ENCODE data around the gene HAUS8.

Gene HAUS8

GRCh38 chr19:17063428-17063827, 11.8 kb downstream of the HAUS8 start:
- Histone ChIP-seq H3K4me1 (ENCODE audit: control insufficient read depth, low read length) (peaks cover 28% of the 10 kb centered on the region), H3K27me3 (ENCODE audit: control insufficient read depth, low read length) (no peaks in the 10 kb centered on the region), H3K9me2 (replicated peaks; ENCODE audit: control insufficient read depth, low read length) (no peaks in the 10 kb centered on the region), H3K27ac (ENCODE audit: low read depth, low read length) (no peak overlapping the region), H3K36me3 (ENCODE audit: control insufficient read depth, low read length) (peaks cover 94% of the 10 kb centered on the region), H3K4me2 (ENCODE audit: low read length) (no peak overlapping the region), H4K20me1 (ENCODE audit: control insufficient read depth, insufficient read depth, low read depth, low read length) (peaks cover 20% of the 10 kb centered on the region), H3K4me3 (ENCODE audit: low read length) (no peak overlapping the region), H3F3A (ENCODE audit: control insufficient read depth, insufficient read depth) (peaks cover 5% of the 10 kb centered on the region), H3K9me3 (ENCODE audit: control insufficient read depth, insufficient read depth, low read length) (no peaks in the 10 kb centered on the region), H3K79me2 (ENCODE audit: control insufficient read depth, low read length) (peaks cover 73% of the 10 kb centered on the region)
- TF ChIP-seq EZH2phosphoT487 (IDR thresholded peaks at IDR 0.05; ENCODE audit: borderline replicate concordance, low read length) = no peak
- TF ChIP-seq, protein P1, sequence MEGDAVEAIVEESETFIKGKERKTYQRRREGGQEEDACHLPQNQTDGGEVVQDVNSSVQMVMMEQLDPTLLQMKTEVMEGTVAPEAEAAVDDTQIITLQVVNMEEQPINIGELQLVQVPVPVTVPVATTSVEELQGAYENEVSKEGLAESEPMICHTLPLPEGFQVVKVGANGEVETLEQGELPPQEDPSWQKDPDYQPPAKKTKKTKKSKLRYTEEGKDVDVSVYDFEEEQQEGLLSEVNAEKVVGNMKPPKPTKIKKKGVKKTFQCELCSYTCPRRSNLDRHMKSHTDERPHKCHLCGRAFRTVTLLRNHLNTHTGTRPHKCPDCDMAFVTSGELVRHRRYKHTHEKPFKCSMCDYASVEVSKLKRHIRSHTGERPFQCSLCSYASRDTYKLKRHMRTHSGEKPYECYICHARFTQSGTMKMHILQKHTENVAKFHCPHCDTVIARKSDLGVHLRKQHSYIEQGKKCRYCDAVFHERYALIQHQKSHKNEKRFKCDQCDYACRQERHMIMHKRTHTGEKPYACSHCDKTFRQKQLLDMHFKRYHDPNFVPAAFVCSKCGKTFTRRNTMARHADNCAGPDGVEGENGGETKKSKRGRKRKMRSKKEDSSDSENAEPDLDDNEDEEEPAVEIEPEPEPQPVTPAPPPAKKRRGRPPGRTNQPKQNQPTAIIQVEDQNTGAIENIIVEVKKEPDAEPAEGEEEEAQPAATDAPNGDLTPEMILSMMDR (IDR thresholded peaks at IDR 0.05; ENCODE audit: low read depth, low read length, poor library complexity, severe bottlenecking) = no peak

- H3K9me2 ChIP-seq (replicated peaks; ENCODE audit: control insufficient read depth, low read length) = no peaks in the 10 kb centered on the region
- peaks cover 59% of the 10 kb centered on the region for H3K79me2 ChIP-seq (ENCODE audit: control insufficient read depth, low read length)
- H4K20me1 ChIP-seq (ENCODE audit: control insufficient read depth, insufficient read depth, low read depth, low read length) = peaks cover 19% of the 10 kb centered on the region
- H3K27ac ChIP-seq (ENCODE audit: low read depth, low read length) = no peak overlapping the region
- TF ChIP-seq, protein P1 (IDR thresholded peaks at IDR 0.05; ENCODE audit: low read depth, low read length, poor library complexity, severe bottlenecking) = no peak
- no peak for TF ChIP-seq EZH2phosphoT487 (IDR thresholded peaks at IDR 0.05; ENCODE audit: borderline replicate concordance, low read length)
- H3K9me3 ChIP-seq (ENCODE audit: control insufficient read depth, insufficient read depth, low read length) = no peaks in the 10 kb centered on the region
- peaks cover 96% of the 10 kb centered on the region for H3K36me3 ChIP-seq (ENCODE audit: control insufficient read depth, low read length)
- H3K27me3 ChIP-seq (ENCODE audit: control insufficient read depth, low read length) = no peaks in the 10 kb centered on the region
- peaks cover 12% of the 10 kb centered on the region for H3K4me1 ChIP-seq (ENCODE audit: control insufficient read depth, low read length)
- no peak overlapping the region for H3K4me2 ChIP-seq (ENCODE audit: low read length)
- H3K4me3 ChIP-seq (ENCODE audit: low read length) = no peak overlapping the region
- no peaks in the 10 kb centered on the region for H3F3A ChIP-seq (ENCODE audit: control insufficient read depth, insufficient read depth)
These were observed 13.6 kb downstream of the HAUS8 start for GRCh38 chr19:17061691-17062090.

DNA sequence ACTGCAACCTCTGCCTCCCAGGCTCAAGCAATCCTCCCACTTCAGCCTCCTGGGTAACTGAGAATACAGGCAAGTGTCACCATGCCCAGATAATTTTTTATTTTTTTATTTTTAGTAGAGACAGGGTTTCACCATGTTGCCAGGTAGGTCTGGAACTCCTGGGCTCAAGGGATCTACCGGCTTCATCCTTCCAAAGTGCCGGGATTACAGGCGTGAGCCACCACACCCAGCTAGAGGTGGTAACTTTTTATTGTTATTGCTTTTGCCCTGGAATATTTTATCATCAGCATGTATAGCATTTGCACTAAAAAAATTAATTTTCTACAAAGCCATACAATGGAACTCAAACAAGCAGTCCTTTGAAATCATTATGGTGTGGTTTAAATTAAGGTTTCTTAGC, 14.0 kb downstream of the HAUS8 start:
- H3K79me2 ChIP-seq (ENCODE audit: control insufficient read depth, low read length) = peaks cover 54% of the 10 kb centered on the region
- TF ChIP-seq, protein P1 (IDR thresholded peaks at IDR 0.05; ENCODE audit: low read depth, low read length, poor library complexity, severe bottlenecking) = no peak
- no peak for TF ChIP-seq EZH2phosphoT487 (IDR thresholded peaks at IDR 0.05; ENCODE audit: borderline replicate concordance, low read length)
- no peaks in the 10 kb centered on the region for H3K9me3 ChIP-seq (ENCODE audit: control insufficient read depth, insufficient read depth, low read length)
- peaks cover 16% of the 10 kb centered on the region for H4K20me1 ChIP-seq (ENCODE audit: control insufficient read depth, insufficient read depth, low read depth, low read length)
- no peaks in the 10 kb centered on the region for H3K27me3 ChIP-seq (ENCODE audit: control insufficient read depth, low read length)
- no peak overlapping the region for H3K4me3 ChIP-seq (ENCODE audit: low read length)
- H3K36me3 ChIP-seq (ENCODE audit: control insufficient read depth, low read length) = peaks cover 94% of the 10 kb centered on the region
- no peak overlapping the region for H3K27ac ChIP-seq (ENCODE audit: low read depth, low read length)
- no peaks in the 10 kb centered on the region for H3K9me2 ChIP-seq (replicated peaks; ENCODE audit: control insufficient read depth, low read length)
- H3K4me1 ChIP-seq (ENCODE audit: control insufficient read depth, low read length) = peaks cover 7% of the 10 kb centered on the region; the same call in 1 of the 2 replicates
- H3F3A ChIP-seq (ENCODE audit: control insufficient read depth, insufficient read depth) = no peaks in the 10 kb centered on the region
- no peak overlapping the region for H3K4me2 ChIP-seq (ENCODE audit: low read length)
